ENCODE data around the gene NKD1.

Gene NKD1

GRCh38 chr16:50675686-50676610 lies 127.8 kb downstream of the NKD1 start:
- no peak for DNase-seq (ENCODE audit: low read depth)

GRCh38 chr16:50676684-50677225 lies 128.6 kb downstream of the NKD1 start:
- DNase-seq (ENCODE audit: low read depth): no peak

GRCh38 chr16:50677351-50677750 lies 129.2 kb downstream of the NKD1 start:
- DNase-seq (ENCODE audit: low read depth): no peak

GRCh38 chr16:50678531-50678930 lies 130.3 kb downstream of the NKD1 start:
- no peak for DNase-seq (ENCODE audit: low read depth)

GRCh38 chr16:50679266-50679665 lies 131.1 kb downstream of the NKD1 start:
- DNase-seq (ENCODE audit: low read depth): no peak

GRCh38 chr16:50679676-50680555 lies 131.7 kb downstream of the NKD1 start:
- DNase-seq (ENCODE audit: low read depth): no peak

GRCh38 chr16:50680556-50680893 lies 132.3 kb downstream of the NKD1 start:
- DNase-seq (ENCODE audit: low read depth): no peak

- DNase-seq (ENCODE audit: low read depth): peak; percentile 55
Measured at GRCh38 chr16:50681021-50681885, 133.1 kb downstream of the NKD1 start, which contains the start of gene SNX20. TSS of gene SNX20 (minus strand) at chr16:50681312. CDS start at chr16:50677526, 3,786 bp downstream.

- DNase-seq (ENCODE audit: low read depth): no peak
Measured at GRCh38 chr16:50683689-50684374, 135.6 kb downstream of the NKD1 start.

GRCh38 chr16:50684823-50685461 lies 136.7 kb downstream of the NKD1 start:
- no peak for DNase-seq (ENCODE audit: low read depth)

- no peak for DNase-seq (ENCODE audit: low read depth)
Measured at GRCh38 chr16:50685462-50686063, 137.4 kb downstream of the NKD1 start.

GRCh38 chr16:50688083-50688482 lies 139.9 kb downstream of the NKD1 start:
- DNase-seq (ENCODE audit: low read depth): no peak

GRCh38 chr16:50688867-50689266 lies 140.7 kb downstream of the NKD1 start:
- no peak for DNase-seq (ENCODE audit: low read depth)

- no peak for DNase-seq (ENCODE audit: low read depth)
Measured at GRCh38 chr16:50690177-50690576, 142.0 kb downstream of the NKD1 start.

GRCh38 chr16:50692644-50692998 lies 144.4 kb downstream of the NKD1 start:
- no peak for DNase-seq (ENCODE audit: low read depth)

- no peak for DNase-seq (ENCODE audit: low read depth)
Measured at GRCh38 chr16:50692999-50693781, 145.0 kb downstream of the NKD1 start, which contains the start of gene NOD2. TSS of gene NOD2 (plus strand) at chr16:50693606. CDS start at chr16:50699496, 5,890 bp downstream.

- no peak for DNase-seq (ENCODE audit: low read depth)
Measured at GRCh38 chr16:50694206-50694605, 146.0 kb downstream of the NKD1 start.

GRCh38 chr16:50695017-50696000 lies 147.1 kb downstream of the NKD1 start:
- no peak for DNase-seq (ENCODE audit: low read depth)
